GM12873 (cell line): Measurements from ENCODE around the gene HOXB8.

Experiments used
- CTCF ChIP-seq: IDR thresholded peaks from 2 replicates; pipeline ENCODE4 v1.5.1; 2012; ENCODE audit warnings: low read depth, mild to moderate bottlenecking, moderate library complexity, low read length, control low read depth; ENCODE audit not compliant: insufficient read depth; ENCODE audit errors: missing control alignments

The HOXB8 gene

GRCh38 chr17:48625495-48626244, 10.6 kb upstream of the HOXB8 start:
- no peak for TF ChIP-seq CTCF

GRCh38 chr17:48624544-48625494, 9.7 kb upstream of the HOXB8 start:
- TF ChIP-seq CTCF: no peak

- TF ChIP-seq CTCF: no peak
Observed at GRCh38 chr17:48624118-48624517, 9.0 kb upstream of the HOXB8 start.

GRCh38 chr17:48623583-48623982, 8.5 kb upstream of the HOXB8 start:
- no peak for TF ChIP-seq CTCF

GRCh38 chr17:48622857-48623256, 7.8 kb upstream of the HOXB8 start:
- no peak for TF ChIP-seq CTCF

- TF ChIP-seq CTCF: no peak
Observed at GRCh38 chr17:48621410-48622392, 6.6 kb upstream of the HOXB8 start.
